HCT116 (cell line): ENCODE results near the gene CREG2. TPM values are rescaled to one million over a fixed set of nuclear protein-coding genes. Genes with fewer than 3 reads are reported as not detected.

Source experiments
- ATAC-seq: fragments of 200-7000 bp; cut with Tn5 transposase; 2 replicates; pipeline ENCODE4 v1.9.1; 2020; ENCODE audit warnings: mild to moderate bottlenecking, moderate library complexity
- BruUV-seq: library from RNA; stranded (reverse); fragments of 400-500 nt; replicated peaks from 2 replicates; lab custom pipeline; 2021; lab: Mats Ljungman, UMichigan
- CTCF ChIA-PET: fragments of 300-600 bp; sonication (Branson Sonifier 250); formaldehyde crosslinking; loops from one replicate; lab custom pipeline; 2021; ENCODE audit warnings: antibody characterized with exemption; lab: Charles Lee
- POLR2A ChIA-PET: fragments of 300-600, 350-600 bp; sonication (Branson Sonifier 250); formaldehyde crosslinking; loops from one replicate; lab custom pipeline; 2021; ENCODE audit warnings: antibody characterized with exemption; lab: Charles Lee
- RAD21 ChIA-PET, 2 experiments: fragments of 300-600 bp; sonication (Branson Sonifier 250); formaldehyde crosslinking; loops; one replicate each; lab custom pipeline; 2023; ENCODE audit warnings: low total read pairs in 2 of 2; ENCODE audit not compliant: uncharacterized antibody in 2 of 2, unreplicated experiment in 2 of 2, low non-redundant PET in 1 of 2; lab: Charles Lee
- DNase-seq: peaks from one replicate; pipeline ENCODE4 v3.0.0-alpha.2; 2010; ENCODE audit warnings: low read depth, low spot score
- H2AFZ ChIP-seq: fragments of 200-600 bp; shearing (Covaris generic), sonication (generic); 2 replicates; pipeline ENCODE4 v1.6.1; 2017; ENCODE audit warnings: low read depth, mixed run types, mixed read lengths, antibody characterized with exemption, low read length; ENCODE audit not compliant: poor library complexity, severe bottlenecking
- H3K27ac ChIP-seq: 2 replicates; pipeline ENCODE4 v1.5.1; 2012; ENCODE audit warnings: low read depth, low read length
- H3K27me3 ChIP-seq: fragments of 200-600 bp; sonication (generic); 2 replicates; pipeline ENCODE4 v1.6.1; 2016; ENCODE audit warnings: mixed run types, low read length, mixed read lengths; ENCODE audit not compliant: insufficient read depth
- H3K36me3 ChIP-seq, 2 experiments: fragments of 200-500 bp in 1 of 2; fragments of 200-600 bp in 1 of 2; sonication (Bioruptor generic) in 1 of 2; sonication (generic) in 1 of 2; 2 replicates each; pipeline versions ENCODE4 v1.5.1 to v1.6.1; 2014 to 2016; ENCODE audit warnings: low read length in 2 of 2, inconsistent platforms in 1 of 2, mixed read lengths in 1 of 2, mixed run types in 1 of 2; ENCODE audit not compliant: insufficient read depth in 2 of 2, control insufficient read depth in 1 of 2
- H3K4me1 ChIP-seq, 2 experiments: fragments of 200-600 bp in 1 of 2; sonication (generic) in 1 of 2; 2 replicates each; pipeline versions ENCODE4 v1.5.1 to v1.6.1; 2012 to 2017; ENCODE audit warnings: low read length in 2 of 2, inconsistent platforms in 1 of 2, mild to moderate bottlenecking in 1 of 2, mixed read lengths in 1 of 2, mixed run types in 1 of 2, moderate library complexity in 1 of 2; ENCODE audit not compliant: insufficient read depth in 2 of 2, control insufficient read depth in 1 of 2
- H3K4me2 ChIP-seq: fragments of 200-600 bp; sonication (generic); 2 replicates; pipeline ENCODE4 v1.6.1; 2017; ENCODE audit warnings: mixed run types, low read length, mixed read lengths
- H3K4me3 ChIP-seq, 2 experiments: fragments of 200-600 bp in 1 of 2; sonication (generic) in 1 of 2; replicated peaks in 1 of 2; 2 replicates each; pipeline ENCODE4 v1.5.1; 2011 to 2016; ENCODE audit warnings: low read length in 2 of 2, control low read depth in 1 of 2, low read depth in 1 of 2, mild to moderate bottlenecking in 1 of 2, mixed read lengths in 1 of 2, mixed run types in 1 of 2
- H3K79me2 ChIP-seq: fragments of 200-600 bp; sonication (generic); 2 replicates; pipeline ENCODE4 v1.6.1; 2017; ENCODE audit warnings: mild to moderate bottlenecking, mixed run types, low read length, moderate library complexity, mixed read lengths; ENCODE audit not compliant: insufficient read depth
- H3K9ac ChIP-seq: fragments of 200-600 bp; sonication (generic); 2 replicates; pipeline ENCODE4 v1.6.1; 2016; ENCODE audit warnings: low read length, mixed read lengths
- H3K9me2 ChIP-seq: fragments of 200-600 bp; sonication (generic), shearing (Covaris generic); 2 replicates; pipeline ENCODE4 v1.6.1; 2017; ENCODE audit warnings: mixed run types, mild to moderate bottlenecking, moderate library complexity; ENCODE audit not compliant: insufficient read depth
- H3K9me3 ChIP-seq, 2 experiments: fragments of 200-500 bp in 1 of 2; fragments of 200-600 bp in 1 of 2; sonication (Bioruptor generic) in 1 of 2; sonication (generic) in 1 of 2; 2 replicates each; pipeline ENCODE4 v1.6.1; 2014 to 2017; ENCODE audit warnings: low read length in 2 of 2, mixed read lengths in 2 of 2, inconsistent platforms in 1 of 2, low read depth in 1 of 2, mild to moderate bottlenecking in 1 of 2, mixed run types in 1 of 2, moderate library complexity in 1 of 2; ENCODE audit not compliant: control insufficient read depth in 1 of 2, insufficient read depth in 1 of 2
- H4K20me1 ChIP-seq: fragments of 200-600 bp; sonication (generic), shearing (Covaris generic); 2 replicates; pipeline ENCODE4 v1.6.1; 2017; ENCODE audit warnings: mixed run types, mild to moderate bottlenecking, moderate library complexity; ENCODE audit not compliant: insufficient read depth
- CBX3 ChIP-seq: IDR thresholded peaks from 2 replicates; pipeline ENCODE4 v1.6.1; 2012; ENCODE audit warnings: low read depth
- CEBPB ChIP-seq: IDR thresholded peaks from 2 replicates; pipeline ENCODE4 v1.6.1; 2012; ENCODE audit warnings: low read depth
- EZH2 ChIP-seq: fragments of 200-600 bp; sonication (generic); IDR thresholded peaks from 2 replicates; pipeline ENCODE4 v1.6.1; 2017; ENCODE audit warnings: antibody characterized with exemption, mixed run types
- FOSL1 ChIP-seq: IDR thresholded peaks from 2 replicates; pipeline ENCODE4 v1.6.1; 2012; ENCODE audit warnings: low read depth
- POLR2AphosphoS5 ChIP-seq: IDR thresholded peaks from 2 replicates; pipeline ENCODE4 v1.6.1; 2011; ENCODE audit warnings: mild to moderate bottlenecking, low read depth, low read length, moderate library complexity
- RAD21 ChIP-seq: IDR thresholded peaks from 2 replicates; pipeline ENCODE4 v1.6.1; 2012; ENCODE audit warnings: low read depth, mild to moderate bottlenecking
- SRF ChIP-seq: IDR thresholded peaks from 2 replicates; pipeline ENCODE4 v1.6.1; 2012; ENCODE audit warnings: low read depth
- intact Hi-C: fragments of 100-400 bp; cut with micrococcal nuclease; formaldehyde crosslinking; loops from 2 replicates; pipeline ENCODE4 v1.10.0; 2022
- total RNA-seq: library from RNA; stranded (reverse); gene quantifications from one replicate; pipeline ENCODE4 v1.2.1, GENCODE V29; 2021; ENCODE audit not compliant: unreplicated experiment
- TF ChIP-seq, protein P1 (sequence below): IDR thresholded peaks from 2 replicates; pipeline ENCODE4 v1.6.1; 2011; ENCODE audit warnings: mild to moderate bottlenecking, low read length, moderate library complexity; ENCODE audit not compliant: insufficient replicate concordance; ENCODE audit errors: extremely low read depth
- TF ChIP-seq, protein P2 (sequence below): IDR thresholded peaks from 2 replicates; pipeline ENCODE4 v1.6.1; 2012
- TF ChIP-seq, protein P3 (sequence below): IDR thresholded peaks from 2 replicates; pipeline ENCODE4 v1.6.1; 2012
- TF ChIP-seq, protein P4 (sequence below), 3 experiments: fragments of 200-600 bp in 1 of 3; sonication (generic) in 1 of 3; IDR thresholded peaks in 2 of 3; conservative IDR thresholded peaks in 1 of 3; 2 replicates each; pipeline ENCODE4 v1.5.1; 2012 to 2017; ENCODE audit warnings: low read depth in 2 of 3, low read length in 2 of 3, antibody characterized with exemption in 1 of 3, borderline replicate concordance in 1 of 3, control low read depth in 1 of 3, mild to moderate bottlenecking in 1 of 3, mixed read lengths in 1 of 3, mixed run types in 1 of 3, moderate library complexity in 1 of 3; ENCODE audit not compliant: insufficient read depth in 1 of 3

The CREG2 gene
- total RNA-seq, 1 experiment from 2014 or later, result 0.12 TPM

DNA sequence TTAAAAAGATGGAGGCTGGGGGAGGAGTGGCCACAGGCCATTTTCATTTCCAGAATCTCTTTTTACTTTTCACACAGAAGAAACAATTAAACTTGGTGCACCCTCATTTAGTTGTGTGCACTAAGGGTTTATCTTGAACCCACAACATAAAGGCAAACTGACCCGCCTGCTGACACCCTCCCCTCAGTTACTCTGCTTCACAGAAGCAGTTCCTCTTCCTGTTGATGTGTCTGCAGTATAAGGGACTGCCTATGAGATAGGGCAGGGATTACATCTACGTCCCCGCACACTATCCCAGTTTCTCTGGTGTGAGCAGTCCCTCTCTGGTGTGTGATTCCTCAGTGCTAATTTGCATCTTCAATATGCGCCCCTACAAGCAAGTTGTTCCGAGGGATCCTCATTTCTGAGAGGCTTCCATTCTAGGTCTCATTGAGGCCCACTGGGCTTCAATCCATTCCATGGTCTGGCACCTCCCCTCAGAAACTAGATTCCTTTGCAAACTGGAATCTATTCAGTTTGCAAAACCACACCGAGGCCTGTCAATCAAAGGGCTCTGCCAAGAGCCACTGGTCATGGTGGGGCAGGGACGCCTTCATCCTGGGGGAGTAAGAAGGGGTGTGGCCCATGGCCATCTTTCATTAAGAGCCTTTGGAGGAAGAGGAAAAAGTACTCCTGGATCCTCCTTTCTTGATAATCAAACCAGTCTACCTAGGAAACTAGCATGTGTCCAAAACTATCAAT is 12.3 kb downstream of the CREG2 start:
- Histone ChIP-seq H2AFZ (no peak overlapping the region), H3K36me3 (no peaks in the 10 kb centered on the region), H3K9ac (no peak overlapping the region), H3K4me2 (no peak overlapping the region), H3K9me3 (no peaks in the 10 kb centered on the region), H4K20me1 (no peaks in the 10 kb centered on the region), H3K27ac (no peak overlapping the region), H3K4me1 (no peaks in the 10 kb centered on the region), H3K79me2 (no peaks in the 10 kb centered on the region), H3K27me3 (no peaks in the 10 kb centered on the region), H3K4me3 (no peak overlapping the region), H3K9me2 (no peaks in the 10 kb centered on the region)
- intact Hi-C loops, result no loop called here
- ChIA-PET RAD21 (no interaction called here), POLR2A (no interaction called here), CTCF (no interaction called here)
- TF ChIP-seq RAD21 (no peak), CEBPB (no peak), SRF (no peak), CBX3 (no peak), EZH2 (no peak), FOSL1 (no peak), POLR2AphosphoS5 (no peak)
- TF ChIP-seq, protein P1, sequence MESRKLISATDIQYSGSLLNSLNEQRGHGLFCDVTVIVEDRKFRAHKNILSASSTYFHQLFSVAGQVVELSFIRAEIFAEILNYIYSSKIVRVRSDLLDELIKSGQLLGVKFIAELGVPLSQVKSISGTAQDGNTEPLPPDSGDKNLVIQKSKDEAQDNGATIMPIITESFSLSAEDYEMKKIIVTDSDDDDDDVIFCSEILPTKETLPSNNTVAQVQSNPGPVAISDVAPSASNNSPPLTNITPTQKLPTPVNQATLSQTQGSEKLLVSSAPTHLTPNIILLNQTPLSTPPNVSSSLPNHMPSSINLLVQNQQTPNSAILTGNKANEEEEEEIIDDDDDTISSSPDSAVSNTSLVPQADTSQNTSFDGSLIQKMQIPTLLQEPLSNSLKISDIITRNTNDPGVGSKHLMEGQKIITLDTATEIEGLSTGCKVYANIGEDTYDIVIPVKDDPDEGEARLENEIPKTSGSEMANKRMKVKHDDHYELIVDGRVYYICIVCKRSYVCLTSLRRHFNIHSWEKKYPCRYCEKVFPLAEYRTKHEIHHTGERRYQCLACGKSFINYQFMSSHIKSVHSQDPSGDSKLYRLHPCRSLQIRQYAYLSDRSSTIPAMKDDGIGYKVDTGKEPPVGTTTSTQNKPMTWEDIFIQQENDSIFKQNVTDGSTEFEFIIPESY, result no peak
- TF ChIP-seq, protein P2, sequence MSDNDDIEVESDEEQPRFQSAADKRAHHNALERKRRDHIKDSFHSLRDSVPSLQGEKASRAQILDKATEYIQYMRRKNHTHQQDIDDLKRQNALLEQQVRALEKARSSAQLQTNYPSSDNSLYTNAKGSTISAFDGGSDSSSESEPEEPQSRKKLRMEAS, result no peak
- TF ChIP-seq, protein P3, sequence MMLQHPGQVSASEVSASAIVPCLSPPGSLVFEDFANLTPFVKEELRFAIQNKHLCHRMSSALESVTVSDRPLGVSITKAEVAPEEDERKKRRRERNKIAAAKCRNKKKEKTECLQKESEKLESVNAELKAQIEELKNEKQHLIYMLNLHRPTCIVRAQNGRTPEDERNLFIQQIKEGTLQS, result no peak
- TF ChIP-seq, protein P4, sequence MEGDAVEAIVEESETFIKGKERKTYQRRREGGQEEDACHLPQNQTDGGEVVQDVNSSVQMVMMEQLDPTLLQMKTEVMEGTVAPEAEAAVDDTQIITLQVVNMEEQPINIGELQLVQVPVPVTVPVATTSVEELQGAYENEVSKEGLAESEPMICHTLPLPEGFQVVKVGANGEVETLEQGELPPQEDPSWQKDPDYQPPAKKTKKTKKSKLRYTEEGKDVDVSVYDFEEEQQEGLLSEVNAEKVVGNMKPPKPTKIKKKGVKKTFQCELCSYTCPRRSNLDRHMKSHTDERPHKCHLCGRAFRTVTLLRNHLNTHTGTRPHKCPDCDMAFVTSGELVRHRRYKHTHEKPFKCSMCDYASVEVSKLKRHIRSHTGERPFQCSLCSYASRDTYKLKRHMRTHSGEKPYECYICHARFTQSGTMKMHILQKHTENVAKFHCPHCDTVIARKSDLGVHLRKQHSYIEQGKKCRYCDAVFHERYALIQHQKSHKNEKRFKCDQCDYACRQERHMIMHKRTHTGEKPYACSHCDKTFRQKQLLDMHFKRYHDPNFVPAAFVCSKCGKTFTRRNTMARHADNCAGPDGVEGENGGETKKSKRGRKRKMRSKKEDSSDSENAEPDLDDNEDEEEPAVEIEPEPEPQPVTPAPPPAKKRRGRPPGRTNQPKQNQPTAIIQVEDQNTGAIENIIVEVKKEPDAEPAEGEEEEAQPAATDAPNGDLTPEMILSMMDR (IDR thresholded peaks at IDR 0.05 in 2 of 3, conservative IDR thresholded peaks at IDR 0.05 in 1 of 3; ENCODE audit: borderline replicate concordance in 1 of 3, insufficient read depth in 1 of 3, low read depth in 2 of 3, low read length in 2 of 3), result no peak
- BruUV-seq, result no TSS peak
- ATAC-seq, result no peak
- no peak for DNase-seq
